ENCODE results near the gene TCOF1.

Gene TCOF1

DNA sequence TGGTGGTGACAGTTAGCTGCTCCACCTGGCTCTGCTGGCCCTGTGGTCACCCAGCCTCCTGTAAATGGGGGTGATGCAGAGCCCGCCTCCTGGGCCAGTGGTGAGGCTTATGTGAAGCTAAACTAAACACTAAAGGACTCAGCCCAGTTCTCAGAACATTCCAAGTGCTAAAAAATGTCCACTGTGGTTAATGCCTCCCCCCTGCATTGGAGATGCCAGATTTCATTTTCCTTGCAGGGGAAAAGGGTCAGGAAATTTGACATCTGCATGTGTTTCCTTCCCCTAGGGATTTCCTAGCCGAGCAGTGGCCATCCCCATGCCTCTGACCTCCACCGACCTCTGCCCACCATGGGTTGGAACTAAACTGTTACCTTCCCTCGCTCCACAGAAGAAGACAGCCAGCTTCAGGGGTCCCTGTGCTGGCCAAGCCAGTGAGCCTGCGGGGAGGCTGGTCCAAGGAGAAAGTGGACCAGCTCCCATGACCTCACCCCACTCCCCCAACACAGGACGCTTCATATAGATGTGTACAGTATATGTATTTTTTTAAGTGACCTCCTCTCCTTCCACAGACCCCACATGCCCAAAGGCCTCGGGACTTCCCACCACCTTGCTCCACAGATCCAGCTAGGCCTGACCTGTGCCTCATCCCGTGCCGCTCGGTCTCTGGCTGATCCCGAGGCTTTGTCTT lies 42.2 kb downstream of the TCOF1 start:
- H4K8ac ChIP-seq (ENCODE audit: low read length): peak overlapping the region; percentile 2
- 94% methylated on average over 8 of the region's 11 CpGs for WGBS
- peak; percentile 50 for DNase-seq

DNA sequence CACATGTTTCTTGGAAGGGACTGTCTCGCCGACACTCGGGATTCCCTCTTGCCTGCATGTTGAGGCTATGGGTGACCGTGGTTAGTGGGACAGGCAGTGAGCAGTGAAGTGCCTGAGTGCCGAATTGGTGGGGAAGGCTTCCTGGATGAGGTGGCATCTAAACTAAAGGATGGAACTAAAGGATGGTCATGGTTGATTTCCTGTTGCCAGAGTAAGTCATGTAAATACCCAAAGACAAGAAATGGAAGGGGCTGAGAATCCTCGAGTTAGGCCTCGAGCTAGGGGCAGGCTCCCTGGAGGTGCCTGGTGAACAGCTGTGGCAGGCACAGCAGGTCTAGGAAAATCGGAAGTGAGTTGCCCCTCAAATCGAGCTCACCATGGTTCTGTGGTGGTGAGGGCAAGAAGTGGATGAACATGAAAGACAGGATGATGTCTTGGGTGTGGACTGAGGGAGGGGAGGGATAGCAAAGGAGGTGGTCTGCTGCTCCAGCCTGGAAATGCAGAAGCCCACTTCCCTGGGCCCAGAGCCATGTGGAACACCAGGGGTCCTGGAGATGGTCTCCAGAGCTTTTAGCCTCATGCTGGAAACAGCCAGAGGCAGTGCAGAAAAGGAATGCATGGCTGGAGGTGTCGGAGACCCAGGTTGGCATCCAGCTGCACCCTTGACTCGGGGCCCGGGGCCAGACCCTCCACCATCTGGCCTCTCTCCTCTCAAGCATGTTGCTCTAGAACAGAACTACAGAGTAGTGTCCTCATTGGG lies 43.0 kb downstream of the TCOF1 start:
- H3K4me3 ChIP-seq (ENCODE audit: insufficient read depth in 1 of 2, low read depth in 1 of 2, low read length in 2 of 2): no peak overlapping the region
- H3K36me3 ChIP-seq (ENCODE audit: control insufficient read depth in 1 of 2, insufficient read depth in 2 of 2, low read depth in 1 of 2, low read length in 2 of 2): peaks cover 71 to 79% of the 10 kb centered on the region in 2 experiments
- H3K4ac ChIP-seq (ENCODE audit: low read depth in 1 of 2, low read length in 2 of 2): no peak overlapping the region
- no peak overlapping the region for H2BK15ac ChIP-seq (ENCODE audit: low read depth, poor library complexity, severe bottlenecking)
- peaks cover 2% of the 10 kb centered on the region for H3K79me1 ChIP-seq (replicated peaks; ENCODE audit: low read length, poor library complexity, severe bottlenecking)
- no peak overlapping the region for H3K18ac ChIP-seq (ENCODE audit: low read depth in 1 of 2, low read length in 2 of 2)
- WGBS: 96% methylated on average over 12 of the region's 12 CpGs
- no peak overlapping the region for H2BK120ac ChIP-seq (ENCODE audit: low read depth, low read length)
- no peak overlapping the region for H4K8ac ChIP-seq (ENCODE audit: low read length)
- no peak overlapping the region for H2BK5ac ChIP-seq (ENCODE audit: low read depth, low read length, poor library complexity, severe bottlenecking)
- H3K14ac ChIP-seq (ENCODE audit: low read length in 2 of 2): no peak overlapping the region
- no peak overlapping the region for H2AK5ac ChIP-seq (ENCODE audit: low read length, severe bottlenecking)
- no peak overlapping the region for H3K23ac ChIP-seq (ENCODE audit: low read length in 2 of 2)
- H3K4me1 ChIP-seq (ENCODE audit: control insufficient read depth, insufficient read depth, low read depth, low read length): peaks cover 2% of the 10 kb centered on the region
- no peak overlapping the region for H3K27ac ChIP-seq (ENCODE audit: low read length, poor library complexity, severe bottlenecking)
- no peak overlapping the region for H2BK12ac ChIP-seq (ENCODE audit: low read length in 2 of 2)
- H3K9ac ChIP-seq (ENCODE audit: low read length): no peak overlapping the region
- H2AFZ ChIP-seq (ENCODE audit: low read depth, low read length): no peak overlapping the region
- H3K9me3 ChIP-seq (ENCODE audit: control insufficient read depth, low read length): no peaks in the 10 kb centered on the region
- H4K91ac ChIP-seq (ENCODE audit: low read length): no peak overlapping the region
- DNase-seq: no peak
- no peak overlapping the region for H3K4me2 ChIP-seq (ENCODE audit: low read length, poor library complexity, severe bottlenecking)
- H3K27me3 ChIP-seq (ENCODE audit: control insufficient read depth in 1 of 2, insufficient read depth in 1 of 2, low read length in 2 of 2): no peaks in the 10 kb centered on the region

More for the DNA sequence above, 42.2 kb downstream of the TCOF1 start:
- Histone ChIP-seq H2BK15ac (ENCODE audit: low read depth, poor library complexity, severe bottlenecking) (no peak overlapping the region), H2AFZ (ENCODE audit: low read depth, low read length) (no peak overlapping the region), H3K4me3 (ENCODE audit: insufficient read depth in 1 of 2, low read depth in 1 of 2, low read length in 2 of 2) (no peak overlapping the region), H3K27ac (ENCODE audit: low read length, poor library complexity, severe bottlenecking) (no peak overlapping the region), H3K4me2 (ENCODE audit: low read length, poor library complexity, severe bottlenecking) (no peak overlapping the region), H3K9me3 (ENCODE audit: control insufficient read depth, low read length) (no peaks in the 10 kb centered on the region), H3K4ac (ENCODE audit: low read depth in 1 of 2, low read length in 2 of 2) (no peak overlapping the region), H4K91ac (ENCODE audit: low read length) (no peak overlapping the region), H2BK12ac (ENCODE audit: low read length in 2 of 2) (no peak overlapping the region), H2BK5ac (ENCODE audit: low read depth, low read length, poor library complexity, severe bottlenecking) (no peak overlapping the region), H3K23ac (ENCODE audit: low read length in 2 of 2) (no peak overlapping the region), H2AK5ac (ENCODE audit: low read length, severe bottlenecking) (no peak overlapping the region), H3K4me1 (ENCODE audit: control insufficient read depth, insufficient read depth, low read depth, low read length) (peaks cover 2% of the 10 kb centered on the region), H3K79me1 (replicated peaks; ENCODE audit: low read length, poor library complexity, severe bottlenecking) (peaks cover 4% of the 10 kb centered on the region), H3K14ac (ENCODE audit: low read length in 2 of 2) (no peak overlapping the region), H3K9ac (ENCODE audit: low read length) (no peak overlapping the region), H3K18ac (ENCODE audit: low read depth in 1 of 2, low read length in 2 of 2) (no peak overlapping the region), H3K36me3 (ENCODE audit: control insufficient read depth in 1 of 2, insufficient read depth in 2 of 2, low read depth in 1 of 2, low read length in 2 of 2) (peaks cover 78 to 79% of the 10 kb centered on the region in 2 experiments), H2BK120ac (ENCODE audit: low read depth, low read length) (no peak overlapping the region), H3K27me3 (ENCODE audit: control insufficient read depth in 1 of 2, insufficient read depth in 1 of 2, low read length in 2 of 2) (no peaks in the 10 kb centered on the region)

DNA sequence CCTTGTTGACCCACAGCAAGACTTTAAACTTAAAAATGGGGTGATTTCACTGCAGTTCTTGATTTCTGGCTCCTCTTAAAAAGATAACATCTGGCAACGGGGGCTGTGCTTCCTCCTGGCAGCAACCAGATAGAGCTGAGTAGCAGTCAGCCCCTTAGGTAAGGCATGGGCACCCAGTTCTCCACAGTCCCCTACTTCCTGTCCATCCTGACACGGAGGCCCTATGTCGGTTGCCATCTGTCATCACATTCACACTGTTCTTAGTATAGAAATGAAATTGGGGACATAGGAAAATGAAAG lies 43.5 kb downstream of the TCOF1 start:
- H3K4me3 ChIP-seq (ENCODE audit: insufficient read depth in 1 of 2, low read depth in 1 of 2, low read length in 2 of 2): no peak overlapping the region

DNA sequence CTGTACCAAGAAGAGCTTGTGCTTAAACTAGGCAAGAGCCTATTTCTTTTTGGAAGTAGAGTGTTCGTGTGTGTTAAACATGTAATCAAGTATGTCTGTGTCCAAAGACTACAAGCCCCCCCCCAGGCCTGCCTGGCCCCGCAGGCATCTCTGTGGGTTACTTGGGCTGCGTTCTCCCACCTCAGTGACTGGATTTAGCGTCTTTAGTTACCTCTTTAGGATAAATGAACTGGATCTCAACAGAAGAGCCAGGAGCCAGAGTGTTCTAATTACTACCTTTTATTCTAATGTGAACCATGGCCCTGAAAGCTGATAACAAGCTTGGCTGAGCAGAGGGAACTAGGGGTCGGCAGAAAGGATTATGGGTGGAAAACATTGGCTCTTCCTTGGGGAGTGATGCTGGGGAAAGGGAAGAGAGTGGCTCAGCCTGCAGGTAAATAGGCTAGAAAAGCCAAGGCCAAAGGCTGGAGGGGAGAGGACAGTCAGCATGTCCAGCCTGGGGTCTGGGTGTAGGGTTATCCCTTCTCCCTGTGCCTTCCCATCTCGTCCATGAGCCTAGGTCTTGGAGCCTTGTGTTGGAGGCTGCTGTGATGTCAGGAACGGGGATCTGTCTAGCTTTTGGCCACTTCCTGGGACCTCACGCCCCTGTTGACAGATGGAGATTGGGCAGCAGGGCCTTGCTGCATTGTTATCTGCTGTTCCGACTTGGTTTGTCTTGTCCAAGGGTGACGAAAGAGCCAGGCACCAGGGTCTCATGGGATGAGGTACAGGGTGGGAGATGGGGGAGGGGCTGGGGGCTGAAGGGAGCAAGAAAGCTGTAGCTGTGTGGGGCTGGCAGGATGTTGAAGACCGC lies 44.1 kb downstream of the TCOF1 start:
- H3K27ac ChIP-seq (ENCODE audit: low read length, poor library complexity, severe bottlenecking): no peak overlapping the region
- no peaks in the 10 kb centered on the region for H3K79me1 ChIP-seq (replicated peaks; ENCODE audit: low read length, poor library complexity, severe bottlenecking)
- no peak overlapping the region for H2BK120ac ChIP-seq (ENCODE audit: low read depth, low read length)
- no peaks in the 10 kb centered on the region for H3K9me3 ChIP-seq (ENCODE audit: control insufficient read depth, low read length)
- H3K9ac ChIP-seq (ENCODE audit: low read length): no peak overlapping the region
- no peak overlapping the region for H3K4me2 ChIP-seq (ENCODE audit: low read length, poor library complexity, severe bottlenecking)
- H4K8ac ChIP-seq (ENCODE audit: low read length): no peak overlapping the region
- no peak overlapping the region for H3K23ac ChIP-seq (ENCODE audit: low read length in 2 of 2)
- no peak overlapping the region for H4K91ac ChIP-seq (ENCODE audit: low read length)
- H2BK15ac ChIP-seq (ENCODE audit: low read depth, poor library complexity, severe bottlenecking): no peak overlapping the region
- H3K4me3 ChIP-seq (ENCODE audit: insufficient read depth in 1 of 2, low read depth in 1 of 2, low read length in 2 of 2): no peak overlapping the region
- no peak overlapping the region for H3K4ac ChIP-seq (ENCODE audit: low read depth in 1 of 2, low read length in 2 of 2)
- 91% methylated on average over 11 of the region's 11 CpGs for WGBS
- DNase-seq: no peak
- peaks cover 2% of the 10 kb centered on the region for H3K4me1 ChIP-seq (ENCODE audit: control insufficient read depth, insufficient read depth, low read depth, low read length)
- H3K14ac ChIP-seq (ENCODE audit: low read length in 2 of 2): no peak overlapping the region
- H3K36me3 ChIP-seq (ENCODE audit: control insufficient read depth in 1 of 2, insufficient read depth in 2 of 2, low read depth in 1 of 2, low read length in 2 of 2): peaks cover 61 to 71% of the 10 kb centered on the region in 2 experiments
- H2AK5ac ChIP-seq (ENCODE audit: low read length, severe bottlenecking): no peak overlapping the region
- H2BK12ac ChIP-seq (ENCODE audit: low read length in 2 of 2): no peak overlapping the region
- H2BK5ac ChIP-seq (ENCODE audit: low read depth, low read length, poor library complexity, severe bottlenecking): no peak overlapping the region
- H3K27me3 ChIP-seq (ENCODE audit: control insufficient read depth in 1 of 2, insufficient read depth in 1 of 2, low read length in 2 of 2): no peaks in the 10 kb centered on the region
- H3K18ac ChIP-seq (ENCODE audit: low read depth in 1 of 2, low read length in 2 of 2): no peak overlapping the region
- H2AFZ ChIP-seq (ENCODE audit: low read depth, low read length): no peak overlapping the region

More for the DNA sequence above, 43.5 kb downstream of the TCOF1 start:
- no peak overlapping the region for H3K9ac ChIP-seq (ENCODE audit: low read length)
- H4K8ac ChIP-seq (ENCODE audit: low read length): no peak overlapping the region
- H3K18ac ChIP-seq (ENCODE audit: low read depth in 1 of 2, low read length in 2 of 2): no peak overlapping the region
- H2BK15ac ChIP-seq (ENCODE audit: low read depth, poor library complexity, severe bottlenecking): no peak overlapping the region
- H3K4me2 ChIP-seq (ENCODE audit: low read length, poor library complexity, severe bottlenecking): no peak overlapping the region
- no peak overlapping the region for H2BK120ac ChIP-seq (ENCODE audit: low read depth, low read length)
- DNase-seq: no peak
- peaks cover 2% of the 10 kb centered on the region for H3K4me1 ChIP-seq (ENCODE audit: control insufficient read depth, insufficient read depth, low read depth, low read length)
- H2AFZ ChIP-seq (ENCODE audit: low read depth, low read length): no peak overlapping the region
- no peak overlapping the region for H3K4ac ChIP-seq (ENCODE audit: low read depth in 1 of 2, low read length in 2 of 2)
- H2BK5ac ChIP-seq (ENCODE audit: low read depth, low read length, poor library complexity, severe bottlenecking): no peak overlapping the region
- no peaks in the 10 kb centered on the region for H3K9me3 ChIP-seq (ENCODE audit: control insufficient read depth, low read length)
- H3K79me1 ChIP-seq (replicated peaks; ENCODE audit: low read length, poor library complexity, severe bottlenecking): peaks cover under 1% of the 10 kb centered on the region
- peaks cover 67 to 74% of the 10 kb centered on the region in 2 experiments for H3K36me3 ChIP-seq (ENCODE audit: control insufficient read depth in 1 of 2, insufficient read depth in 2 of 2, low read depth in 1 of 2, low read length in 2 of 2)
- 91% methylated on average over 1 of the region's 3 CpGs for WGBS
- no peak overlapping the region for H2AK5ac ChIP-seq (ENCODE audit: low read length, severe bottlenecking)
- no peak overlapping the region for H3K27ac ChIP-seq (ENCODE audit: low read length, poor library complexity, severe bottlenecking)
- H2BK12ac ChIP-seq (ENCODE audit: low read length in 2 of 2): no peak overlapping the region
- no peaks in the 10 kb centered on the region for H3K27me3 ChIP-seq (ENCODE audit: control insufficient read depth in 1 of 2, insufficient read depth in 1 of 2, low read length in 2 of 2)
- H3K23ac ChIP-seq (ENCODE audit: low read length in 2 of 2): no peak overlapping the region
- no peak overlapping the region for H4K91ac ChIP-seq (ENCODE audit: low read length)
- no peak overlapping the region for H3K14ac ChIP-seq (ENCODE audit: low read length in 2 of 2)

All from mesenchymal stem cell (in vitro differentiated cells and primary cell).